VCaP (cell line): ENCODE results near the gene RAB9B.

ENCODE experiments used
- H3K27ac ChIP-seq: fragments of 450-650 bp; 2 replicates; pipeline ENCODE4 v1.5.1; 2017
- CTCF ChIP-seq: fragments of 450-650 bp; conservative IDR thresholded peaks from 2 replicates; pipeline ENCODE4 v1.5.1; 2017; ENCODE audit warnings: mild to moderate bottlenecking, moderate library complexity

RAB9B gene

GRCh38 chrX:103831803-103832544 lies at the start of gene RAB9B:
Gene RAB9B (minus strand): TSS chrX:103832257. CDS start chrX:103825784, 6,473 bp downstream.
- H3K27ac ChIP-seq, result no peak within 1 kb of the TSS

GRCh38 chrX:103879339-103879738 lies 47.3 kb upstream of the RAB9B start:
- TF ChIP-seq CTCF, result no peak
- no peak overlapping the region for H3K27ac ChIP-seq

More at GRCh38 chrX:103831803-103832544, at the start of gene RAB9B:
- no peak for TF ChIP-seq CTCF

GRCh38 chrX:103878466-103879122 lies 46.5 kb upstream of the RAB9B start:
- no peak overlapping the region for H3K27ac ChIP-seq

GRCh38 chrX:103877571-103877970 lies 45.5 kb upstream of the RAB9B start:
- H3K27ac ChIP-seq, result no peak overlapping the region
- no peak for TF ChIP-seq CTCF

More at GRCh38 chrX:103878466-103879122, 46.5 kb upstream of the RAB9B start:
- TF ChIP-seq CTCF, result no peak

GRCh38 chrX:103864886-103865534 lies 33.0 kb upstream of the RAB9B start:
- H3K27ac ChIP-seq, result no peak overlapping the region
- TF ChIP-seq CTCF, result no peak

- no peak for TF ChIP-seq CTCF
- H3K27ac ChIP-seq, result no peak overlapping the region
Observed at GRCh38 chrX:103864149-103864548, 32.1 kb upstream of the RAB9B start.

GRCh38 chrX:103861200-103861599 lies 29.1 kb upstream of the RAB9B start:
- H3K27ac ChIP-seq, result no peak overlapping the region
- no peak for TF ChIP-seq CTCF
